ENCODE measurements around the gene AKAP3.

GRCh38 chr12:4628406-4628805 lies 20.4 kb downstream of the AKAP3 start:
- TF ChIP-seq CTCF (IDR thresholded peaks at IDR 0.05) (no peak), POLR2A (IDR thresholded peaks at IDR 0.05) (no peak), POLR2AphosphoS5 (IDR thresholded peaks at IDR 0.05) (no peak)

Data from prostate gland (tissue), 2 donors.